ENCODE results near the gene KIRREL3. TPM values are rescaled to one million over a fixed set of nuclear protein-coding genes. Genes with fewer than 3 reads are reported as not detected.
A peak's percentile ranks its signal among the peaks of the same experiment; 100 is the strongest.
"Not testable (repeated sequence)": the region's sequence is repeated elsewhere in the genome, so short reads cannot be mapped to it uniquely, and the experiment has no call there.

Gene KIRREL3
- total RNA-seq, 2 donors from 2014 or later: 0.44 to 2.1 TPM

- intact Hi-C loops (cut with DNase I): loop anchor here in 1 of 2 donors (10.0 kb wide), 1 partner anchor 94 kb away; no protein-coding TSS in a partner anchor
- DNase-seq: no peak
- no peak for ATAC-seq
Measured at GRCh38 chr11:126408901-126409619, 591.5 kb downstream of the KIRREL3 start.

DNA sequence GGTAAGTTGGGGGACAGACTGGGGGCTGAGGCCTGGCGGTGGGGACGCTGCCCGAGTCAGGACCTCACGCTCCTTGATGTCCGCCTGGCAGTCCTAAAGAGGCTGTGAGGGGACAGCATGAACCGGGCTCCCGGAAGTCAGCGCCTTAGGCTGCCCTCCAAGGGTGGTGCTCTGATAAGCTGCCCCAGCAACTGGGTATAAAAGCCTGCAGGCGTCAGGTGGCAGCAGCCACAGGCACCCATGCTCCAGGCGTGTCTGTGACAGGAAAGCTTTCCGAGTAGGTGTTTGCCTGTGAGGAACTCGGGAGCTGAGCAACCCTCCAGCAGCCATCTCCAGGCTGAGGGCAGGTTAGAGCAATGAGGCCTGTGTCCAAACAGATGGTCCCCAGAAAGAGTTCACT is 592.1 kb downstream of the KIRREL3 start:
- DNase-seq: no peak
- no peak for ATAC-seq
- intact Hi-C loops (cut with DNase I): loop anchor here in 1 of 2 donors (10.0 kb wide), 1 partner anchor 94 kb away; no protein-coding TSS in a partner anchor

- intact Hi-C loops (cut with DNase I): loop anchor here in 1 of 2 donors (10.0 kb wide), 1 partner anchor 93 kb away; no protein-coding TSS in a partner anchor
- DNase-seq: no peak
- ATAC-seq: no peak
Measured at GRCh38 chr11:126407682-126408288, 592.8 kb downstream of the KIRREL3 start.

DNA sequence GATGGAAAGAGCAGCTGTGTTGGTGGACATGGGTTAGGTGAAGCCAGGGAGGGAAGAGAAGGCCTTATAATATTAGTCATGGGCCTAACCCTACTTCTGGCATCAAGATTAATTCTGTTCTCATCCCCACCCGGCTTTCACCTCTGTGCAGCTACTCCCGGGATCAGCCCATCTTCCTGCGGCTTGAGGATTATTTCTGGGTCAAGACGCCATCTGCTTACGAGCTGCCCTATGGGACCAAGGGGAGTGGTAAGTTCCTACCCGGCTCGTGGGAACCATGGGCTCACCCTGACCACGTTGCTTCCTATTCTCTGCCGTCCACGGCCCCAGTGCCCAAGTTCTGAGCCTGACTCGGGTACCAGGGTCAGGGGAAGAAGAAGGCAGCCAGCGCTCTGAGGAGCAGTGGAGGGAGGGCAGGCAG is 593.5 kb downstream of the KIRREL3 start:
- no peak for DNase-seq
- ATAC-seq: no peak
- intact Hi-C loops (cut with DNase I): loop anchor here in 1 of 2 donors (10.0 kb wide), 1 partner anchor 92 kb away; no protein-coding TSS in a partner anchor

DNA sequence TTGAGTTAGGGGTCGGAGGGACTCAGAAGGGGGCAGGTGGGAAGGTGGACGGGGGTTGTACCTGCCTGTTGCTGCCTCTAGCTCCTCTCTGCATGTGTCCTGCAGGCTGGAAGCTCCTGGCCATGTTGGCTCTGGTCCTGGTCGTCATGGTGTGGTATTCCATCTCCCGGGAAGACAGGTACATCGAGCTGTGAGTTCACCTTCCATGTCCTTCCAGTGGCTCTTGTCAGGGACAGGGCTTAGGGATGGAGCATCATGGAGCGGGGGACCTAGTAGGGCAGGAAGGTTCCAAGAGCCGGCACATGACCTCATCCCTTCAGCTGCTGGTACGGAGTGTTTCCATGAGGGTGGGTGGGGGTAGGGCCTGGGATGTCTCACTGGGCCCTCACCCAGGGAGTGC is 594.2 kb downstream of the KIRREL3 start:
- no peak for ATAC-seq
- intact Hi-C loops (cut with DNase I): loop anchor here in 1 of 2 donors (10.0 kb wide), 1 partner anchor 92 kb away; no protein-coding TSS in a partner anchor
- DNase-seq: no peak

- DNase-seq (no peak), ATAC-seq (no peak)
- intact Hi-C loops (cut with DNase I): loop anchor here in 1 of 2 donors (10.0 kb wide), 1 partner anchor 91 kb away; no protein-coding TSS in a partner anchor
Measured at GRCh38 chr11:126405906-126406305, 594.7 kb downstream of the KIRREL3 start.

GRCh38 chr11:126405374-126405773 is 595.2 kb downstream of the KIRREL3 start:
- DNase-seq (no peak), ATAC-seq (no peak)
- intact Hi-C loops (cut with DNase I): loop anchor here in 1 of 2 donors (10.0 kb wide), 1 partner anchor 91 kb away; no protein-coding TSS in a partner anchor

- ATAC-seq: no peak
- intact Hi-C loops (cut with DNase I): loop anchor here in 1 of 2 donors (10.0 kb wide), 1 partner anchor 90 kb away; no protein-coding TSS in a partner anchor
- DNase-seq: no peak
Measured at GRCh38 chr11:126404367-126404766, 596.2 kb downstream of the KIRREL3 start.

DNA sequence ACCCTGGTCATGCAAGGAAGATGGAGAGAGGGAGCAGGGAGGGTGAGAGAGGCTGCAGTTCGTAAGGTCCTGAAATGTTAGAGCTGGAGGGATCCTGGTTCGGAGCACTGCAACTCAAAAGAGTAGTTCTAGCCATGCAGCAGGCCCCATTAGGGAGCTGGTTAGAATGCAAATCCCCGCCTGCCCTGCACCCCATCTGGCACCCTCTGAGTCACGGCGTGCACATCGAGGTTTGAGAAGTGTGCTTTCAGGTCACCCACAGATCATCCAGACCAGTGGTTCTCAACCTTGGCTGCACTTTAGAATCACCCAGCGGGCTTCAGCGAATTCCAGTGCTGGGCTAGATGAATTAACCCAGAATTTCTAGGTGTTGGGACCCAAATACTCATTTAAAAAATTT is 596.9 kb downstream of the KIRREL3 start:
- intact Hi-C loops (cut with DNase I): loop anchor here in 1 of 2 donors (10.0 kb wide), 1 partner anchor 89 kb away; no protein-coding TSS in a partner anchor
- DNase-seq: no peak
- ATAC-seq: peak in 1 of 2 donors; percentile 25

- intact Hi-C loops (cut with DNase I): loop anchor here in 1 of 2 donors (10.0 kb wide), 1 partner anchor 88 kb away; no protein-coding TSS in a partner anchor
- ATAC-seq (no peak), DNase-seq (no peak)
Measured at GRCh38 chr11:126403022-126403581, 597.5 kb downstream of the KIRREL3 start.

DNA sequence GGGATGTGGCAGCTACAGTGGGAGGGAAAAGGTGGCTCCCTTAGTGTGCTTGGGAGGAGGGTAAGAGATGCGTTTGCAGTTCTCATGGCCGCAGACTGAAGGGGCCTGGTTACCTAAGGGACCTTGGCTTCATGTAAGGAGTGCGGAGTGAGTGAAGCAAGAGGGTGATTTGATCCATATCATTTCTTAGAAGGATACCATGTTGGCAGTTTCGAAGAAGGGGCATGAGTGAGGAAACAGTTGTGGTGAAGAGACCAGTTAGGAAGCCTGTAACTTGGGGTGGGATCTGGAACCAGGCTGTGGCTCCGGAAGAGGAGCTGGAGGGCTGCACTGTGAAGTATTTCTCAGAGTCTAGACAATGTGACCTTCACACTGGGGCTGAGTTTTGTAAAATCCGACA is 600.1 kb downstream of the KIRREL3 start:
- ATAC-seq (no peak), DNase-seq (no peak)
- intact Hi-C loops (cut with DNase I): loop anchor here in 1 of 2 donors (10.0 kb wide), 1 partner anchor 86 kb away; no protein-coding TSS in a partner anchor

- ATAC-seq (no peak), DNase-seq (no peak)
- intact Hi-C loops (cut with DNase I): loop anchor here in 1 of 2 donors (10.0 kb wide), 1 partner anchor 85 kb away; no protein-coding TSS in a partner anchor
Measured at GRCh38 chr11:126400019-126400418, 600.6 kb downstream of the KIRREL3 start.

GRCh38 chr11:126398721-126399120 is 601.8 kb downstream of the KIRREL3 start:
- DNase-seq (no peak), ATAC-seq (no peak)
- intact Hi-C loops (cut with DNase I): no loop called here

DNA sequence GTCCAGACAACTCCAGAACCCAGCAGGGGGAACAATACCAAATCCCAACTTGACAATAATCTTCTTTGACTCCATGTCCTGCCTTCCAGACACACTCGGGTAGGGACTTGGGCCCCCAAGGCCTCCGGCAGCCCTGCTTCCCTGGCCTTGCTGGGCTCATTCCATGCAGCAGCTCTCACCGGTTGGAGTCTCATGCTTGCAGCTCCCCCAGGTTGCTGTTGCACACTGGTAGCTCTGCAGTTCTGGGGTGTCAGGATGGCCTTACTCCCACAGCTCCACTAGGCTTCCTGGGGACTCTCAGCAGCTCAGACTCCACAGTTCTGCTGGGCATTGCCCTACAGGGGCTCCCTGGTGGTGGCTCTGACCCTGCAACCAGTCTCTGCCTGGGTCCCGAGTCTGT is 602.3 kb downstream of the KIRREL3 start:
- no peak for DNase-seq
- ATAC-seq: no peak
- intact Hi-C loops (cut with DNase I): no loop called here

- intact Hi-C loops (cut with DNase I): no loop called here
- DNase-seq: no peak
- ATAC-seq: no peak
Measured at GRCh38 chr11:126396965-126397364, 603.6 kb downstream of the KIRREL3 start.

- intact Hi-C loops (cut with DNase I): not testable (repeated sequence)
- ATAC-seq: peak; percentile 10 to 18
- DNase-seq: peak; percentile 22
Measured at GRCh38 chr11:126396266-126396665, 604.3 kb downstream of the KIRREL3 start.

DNA sequence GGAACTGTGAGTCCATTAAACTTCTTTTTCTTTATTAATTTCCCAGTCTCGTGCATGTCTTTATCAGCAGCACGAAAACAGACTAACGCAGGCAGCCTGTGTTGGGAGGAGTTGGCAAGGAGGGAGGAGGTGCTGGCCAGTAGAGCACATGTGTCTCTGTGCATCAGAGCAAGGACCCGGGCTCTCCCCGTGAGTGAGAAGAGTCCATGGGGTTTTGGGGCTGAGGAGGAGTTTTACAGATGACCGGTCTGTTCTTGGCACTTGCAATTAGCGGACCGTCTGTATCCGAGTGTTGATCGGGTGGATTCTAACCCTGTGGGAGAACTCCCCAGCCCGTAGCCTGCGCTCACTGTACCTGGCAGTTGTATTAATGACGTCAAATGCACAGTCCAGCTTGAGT is 604.8 kb downstream of the KIRREL3 start:
- DNase-seq: peak; percentile 62
- peak; percentile 45 to 70 for ATAC-seq
- intact Hi-C loops (cut with DNase I): not testable (repeated sequence)

DNA sequence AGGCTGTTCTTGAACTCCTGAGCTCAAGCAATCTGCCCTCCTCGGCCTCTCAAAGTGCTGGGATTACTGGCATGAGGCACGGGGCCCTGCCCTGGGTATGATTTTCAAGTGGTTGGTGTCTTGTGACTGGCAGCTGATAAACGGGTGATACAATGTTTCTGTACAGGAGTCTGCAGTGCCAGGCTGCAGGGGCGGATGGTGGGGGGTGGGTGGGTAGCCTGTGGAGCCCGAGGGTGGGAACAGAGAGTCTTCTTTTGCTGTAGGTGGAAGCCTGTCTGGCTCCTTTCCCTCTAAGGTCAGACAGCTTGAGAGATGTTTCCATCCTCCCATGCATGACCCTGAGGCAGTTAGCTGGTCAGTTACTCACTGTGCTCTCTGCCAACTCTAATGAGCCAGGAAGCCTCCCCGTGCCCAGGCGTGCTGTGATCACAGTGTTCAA is 605.9 kb downstream of the KIRREL3 start:
- peak; percentile 53 for DNase-seq
- intact Hi-C loops (cut with DNase I): loop anchor here in 1 of 2 donors (5.0 kb wide), 1 partner anchor 37 kb away; the partner anchor contains the start of gene ST3GAL4
- peak; percentile 58 to 84 for ATAC-seq

- intact Hi-C loops (cut with DNase I): loop anchor here in 1 of 2 donors (5.0 kb wide), 1 partner anchor 37 kb away; the partner anchor contains the start of gene ST3GAL4
- ATAC-seq (no peak), DNase-seq (no peak)
Measured at GRCh38 chr11:126394036-126394435, 606.5 kb downstream of the KIRREL3 start.

All from left cardiac atrium (tissue), 4 donors.